Stimulated activated CD4-positive, alpha-beta T cell treated with anti-CD3 and anti-CD28 coated beads, Interleukin-12 subunit alpha, Interleukin-12 subunit beta, amount 100 ng/mL, for 48 hours (primary cell): Measurements from ENCODE around the gene RREB1.

Source experiments
- DNase-seq, 3 donors: peaks; one replicate each; pipeline ENCODE4 v3.0.0-alpha.2; 2020; ENCODE audit warnings: low read depth in 2 of 3, low spot score in 1 of 3

The RREB1 gene

GRCh38 chr6:7215798-7216231 is 108.1 kb downstream of the RREB1 start:
- DNase-seq = no peak

GRCh38 chr6:7216941-7217621 is 109.3 kb downstream of the RREB1 start:
- no peak for DNase-seq

GRCh38 chr6:7218406-7218988 is 110.7 kb downstream of the RREB1 start:
- no peak for DNase-seq

GRCh38 chr6:7219310-7219709 is 111.5 kb downstream of the RREB1 start:
- no peak for DNase-seq

GRCh38 chr6:7222197-7222596 is 114.4 kb downstream of the RREB1 start:
- DNase-seq = no peak

- DNase-seq = no peak
Observed at GRCh38 chr6:7224731-7225130, 117.0 kb downstream of the RREB1 start.

- DNase-seq = no peak
Observed at GRCh38 chr6:7228662-7229375, 121.1 kb downstream of the RREB1 start.

- no peak for DNase-seq
Observed at GRCh38 chr6:7229376-7230326, 121.9 kb downstream of the RREB1 start.

GRCh38 chr6:7230327-7230691 is 122.5 kb downstream of the RREB1 start:
- no peak for DNase-seq

GRCh38 chr6:7230956-7231713 is 123.4 kb downstream of the RREB1 start:
- no peak for DNase-seq

- DNase-seq = no peak
Observed at GRCh38 chr6:7232351-7232750, 124.6 kb downstream of the RREB1 start.

- no peak for DNase-seq
Observed at GRCh38 chr6:7234547-7234946, 126.8 kb downstream of the RREB1 start.

- no peak for DNase-seq
Observed at GRCh38 chr6:7235712-7236305, 128.0 kb downstream of the RREB1 start.

GRCh38 chr6:7236306-7237209 is 128.8 kb downstream of the RREB1 start:
- DNase-seq = no peak

- no peak for DNase-seq
Observed at GRCh38 chr6:7237653-7238188, 130.0 kb downstream of the RREB1 start.

- DNase-seq = no peak
Observed at GRCh38 chr6:7238526-7238899, 130.8 kb downstream of the RREB1 start.

GRCh38 chr6:7238900-7239589 is 131.3 kb downstream of the RREB1 start:
- peak; percentile 61 to 77 (median 67) for DNase-seq

- DNase-seq = no peak
Observed at GRCh38 chr6:7239590-7239948, 131.8 kb downstream of the RREB1 start.
